B cell (primary cell): ENCODE measurements around the gene CLSTN2.

Source experiments
- CTCF ChIP-seq: fragments of 200-600 bp; IDR thresholded peaks from one replicate; pipeline ENCODE4 v1.8.0; 2022; ENCODE audit warnings: antibody characterized with exemption, mild to moderate bottlenecking
- EZH2 ChIP-seq: IDR thresholded peaks from 2 replicates; pipeline ENCODE4 v1.6.1; 2012; ENCODE audit warnings: borderline replicate concordance, low read depth, mild to moderate bottlenecking, moderate library complexity, low read length; ENCODE audit not compliant: insufficient read depth, poor library complexity, severe bottlenecking

DNA sequence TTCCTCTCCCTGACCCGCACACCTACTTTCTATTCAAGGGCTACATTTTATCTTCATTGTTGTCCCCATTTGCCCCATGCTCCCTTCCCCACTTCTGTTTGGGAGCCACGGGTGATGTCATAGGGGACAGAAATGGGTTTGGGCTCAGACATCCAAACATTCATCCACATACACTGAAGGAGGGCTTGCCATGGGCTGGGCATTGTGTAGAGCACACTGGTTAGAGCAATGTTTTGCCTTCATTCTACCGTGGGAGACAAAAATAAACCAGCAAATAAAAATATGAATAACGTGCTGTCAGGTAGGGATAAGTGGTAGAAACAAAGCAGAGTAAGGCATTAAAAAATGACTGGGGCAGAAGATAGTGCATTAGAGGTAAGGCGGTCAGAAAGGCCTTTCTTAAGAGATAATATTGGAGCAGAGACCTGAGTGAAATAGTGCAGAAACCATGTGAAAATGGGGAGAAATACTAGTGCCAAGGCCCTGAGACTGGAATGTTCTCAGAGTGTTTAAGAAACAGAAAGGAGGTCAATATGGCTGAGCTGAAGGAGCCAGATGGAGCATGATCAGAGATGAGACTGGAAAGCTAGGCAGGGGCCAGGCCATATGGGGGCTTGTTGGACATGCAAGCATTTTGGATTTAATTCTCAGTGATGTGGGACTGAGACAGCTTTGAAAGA is 40.9 kb upstream of the CLSTN2 start:
- TF ChIP-seq CTCF = no peak
- no peak for TF ChIP-seq EZH2
